NCI-H1092 (cell line): ENCODE measurements around the gene AWAT2.

Source experiments
- DNase-seq: peaks from one replicate; lab custom pipeline; 2025; lab: John Stamatoyannopoulos, UW

AWAT2 gene

GRCh38 chrX:70049925-70050324, at the start of gene AWAT2:
Gene AWAT2, minus strand, starts transcription at chrX:70049938. Its CDS starts 6 bp downstream, at chrX:70049932.
- no peak for DNase-seq

DNA sequence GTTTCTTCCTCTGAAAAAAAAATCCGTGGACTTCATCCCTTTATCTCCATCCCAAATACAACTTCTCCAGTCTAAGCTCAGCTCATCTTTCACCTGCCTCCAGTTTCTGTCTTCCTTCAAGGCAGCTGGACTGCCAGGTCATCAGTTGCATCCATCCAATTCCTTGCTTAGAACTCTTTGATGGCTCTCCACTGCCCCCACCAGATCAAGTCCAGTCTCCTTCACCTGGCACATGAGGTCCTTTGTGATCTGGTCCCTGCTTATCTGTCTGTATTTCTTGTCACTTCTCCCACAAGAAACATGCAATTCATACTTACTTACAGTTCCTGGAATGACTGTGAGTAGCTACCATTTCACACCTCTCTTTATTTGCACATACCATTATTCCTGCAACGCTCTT, 46.3 kb upstream of the AWAT2 start:
- no peak for DNase-seq

GRCh38 chrX:70092247-70092646, 42.5 kb upstream of the AWAT2 start:
- no peak for DNase-seq

DNA sequence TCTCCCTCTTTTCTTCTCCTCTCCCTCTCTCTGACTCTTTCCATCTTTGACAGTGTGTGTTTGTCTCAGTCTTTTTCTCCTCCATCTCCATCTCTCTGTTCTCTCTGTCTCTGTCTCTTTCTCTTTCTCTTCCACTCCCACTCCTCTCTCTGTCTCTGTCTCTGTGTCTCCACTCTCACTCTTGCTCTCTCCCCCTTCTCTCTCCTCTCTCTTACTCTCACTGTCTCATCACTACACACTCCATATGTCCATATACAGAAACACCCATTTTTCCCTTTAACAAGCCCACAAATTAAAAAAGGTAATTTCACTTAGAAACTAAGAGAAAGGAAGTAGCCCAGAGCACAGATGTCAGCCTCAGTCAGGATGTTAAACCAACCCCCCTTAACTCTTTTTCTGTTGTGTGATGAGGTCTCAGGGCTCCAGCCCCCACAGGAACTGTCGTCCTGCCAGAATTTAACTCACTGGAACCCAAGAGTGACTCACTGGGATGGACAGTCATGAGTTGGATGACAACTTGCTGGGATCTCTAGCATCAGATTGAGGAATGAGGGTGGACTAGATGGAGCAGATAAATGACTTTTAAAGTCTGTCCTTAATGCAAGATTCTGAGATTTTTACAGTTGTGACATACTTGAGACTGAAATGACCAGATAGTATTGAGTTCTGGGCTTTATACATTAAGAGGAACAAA, 40.0 kb upstream of the AWAT2 start:
- no peak for DNase-seq

GRCh38 chrX:70088751-70089150, 39.0 kb upstream of the AWAT2 start:
- no peak for DNase-seq

GRCh38 chrX:70087857-70088630, 38.3 kb upstream of the AWAT2 start:
- no peak for DNase-seq

DNA sequence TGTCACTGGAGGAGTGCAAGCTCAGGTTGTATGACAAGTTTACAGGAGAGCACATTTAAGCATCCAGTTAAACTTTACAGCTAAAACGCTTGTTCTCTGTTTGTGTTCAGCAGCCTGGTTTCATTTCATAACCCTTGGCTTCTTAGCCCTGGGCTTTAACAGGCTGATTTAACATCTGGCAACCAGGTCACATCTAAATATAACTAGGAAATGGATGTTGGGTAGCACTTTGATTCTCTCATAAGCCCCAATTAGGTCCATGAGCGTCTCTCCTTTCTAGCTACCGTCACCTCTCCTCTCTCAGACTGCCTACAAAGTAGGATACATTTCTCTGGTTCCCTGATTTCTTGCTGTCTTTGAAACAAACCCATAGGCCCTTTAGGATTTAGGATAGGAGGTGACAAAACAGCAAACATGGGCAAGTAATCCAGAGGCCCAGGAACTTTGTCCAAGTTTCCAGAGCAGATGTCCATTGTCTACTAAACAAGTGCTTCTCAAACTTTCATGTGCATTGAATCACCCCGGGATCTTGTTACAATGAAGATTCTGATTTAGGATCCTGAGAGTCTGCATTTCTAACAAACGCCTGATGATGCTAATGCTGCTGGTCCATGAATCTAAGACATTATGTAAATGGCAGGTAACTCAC, 35.0 kb upstream of the AWAT2 start:
- no peak for DNase-seq

DNA sequence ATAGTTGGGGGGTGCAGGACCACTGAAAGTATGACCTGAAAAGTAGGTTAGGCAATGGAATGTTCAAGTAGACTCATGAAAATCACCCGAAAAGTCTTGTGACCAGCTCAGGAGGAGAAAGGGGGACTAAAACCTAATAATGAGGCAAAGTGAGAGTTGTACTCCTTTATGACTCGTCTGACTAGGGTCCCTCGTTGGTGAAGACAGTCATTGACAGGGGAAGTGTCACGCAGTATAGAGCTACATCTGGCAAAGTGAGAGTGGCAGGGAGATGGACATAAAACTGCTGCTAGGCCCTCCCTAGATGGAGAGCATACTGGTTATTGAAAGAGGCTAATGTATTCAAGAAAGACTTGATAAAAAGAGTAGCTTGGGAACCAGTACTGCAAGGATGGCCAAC, 33.0 kb upstream of the AWAT2 start:
- no peak for DNase-seq

- no peak for DNase-seq
These were observed 30.1 kb upstream of the AWAT2 start for GRCh38 chrX:70079870-70080269.

GRCh38 chrX:70079297-70079696, 29.6 kb upstream of the AWAT2 start:
- no peak for DNase-seq

DNA sequence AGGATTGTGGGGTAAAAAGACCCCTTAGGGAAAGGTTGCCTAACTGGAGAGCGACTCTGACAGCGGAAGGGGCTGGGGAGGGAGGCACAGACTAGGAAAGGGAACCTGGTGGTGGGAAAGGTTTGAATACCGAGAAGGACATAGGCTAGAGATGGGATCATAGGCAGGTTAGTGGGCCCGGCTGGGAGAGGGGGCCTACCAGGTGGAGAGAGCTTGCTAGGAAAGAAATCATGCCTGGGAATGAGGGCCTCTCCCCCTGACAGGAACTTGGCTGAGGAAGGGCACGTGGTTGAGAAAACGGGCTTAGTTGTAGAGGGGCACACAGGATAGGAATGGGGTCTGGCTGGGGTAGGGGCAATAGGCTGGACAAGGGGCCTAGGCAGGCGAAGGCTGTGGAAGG, 16.9 kb upstream of the AWAT2 start:
- no peak for DNase-seq

DNA sequence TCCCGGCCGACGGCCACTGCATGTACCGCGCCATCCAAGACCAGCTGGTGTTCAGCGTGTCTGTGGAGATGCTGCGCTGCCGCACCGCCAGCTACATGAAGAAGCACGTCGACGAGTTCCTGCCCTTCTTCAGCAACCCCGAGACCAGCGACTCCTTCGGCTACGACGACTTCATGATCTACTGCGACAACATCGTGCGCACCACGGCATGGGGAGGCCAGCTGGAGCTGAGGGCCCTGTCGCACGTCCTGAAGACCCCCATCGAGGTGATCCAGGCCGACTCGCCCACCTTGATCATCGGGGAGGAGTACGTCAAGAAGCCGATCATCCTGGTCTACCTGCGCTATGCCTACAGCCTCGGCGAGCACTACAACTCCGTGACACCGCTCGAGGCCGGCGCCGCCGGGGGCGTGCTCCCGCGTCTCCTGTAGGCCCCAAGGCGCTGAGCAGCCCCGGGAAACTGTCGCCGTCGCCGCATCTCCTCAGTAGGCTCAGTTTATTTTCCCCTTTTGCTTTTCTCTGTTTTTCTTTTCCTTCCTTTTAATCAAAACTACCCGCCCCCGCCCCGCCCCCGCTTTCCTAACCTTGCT, 13.3 kb upstream of the AWAT2 start:
- no peak for DNase-seq

DNA sequence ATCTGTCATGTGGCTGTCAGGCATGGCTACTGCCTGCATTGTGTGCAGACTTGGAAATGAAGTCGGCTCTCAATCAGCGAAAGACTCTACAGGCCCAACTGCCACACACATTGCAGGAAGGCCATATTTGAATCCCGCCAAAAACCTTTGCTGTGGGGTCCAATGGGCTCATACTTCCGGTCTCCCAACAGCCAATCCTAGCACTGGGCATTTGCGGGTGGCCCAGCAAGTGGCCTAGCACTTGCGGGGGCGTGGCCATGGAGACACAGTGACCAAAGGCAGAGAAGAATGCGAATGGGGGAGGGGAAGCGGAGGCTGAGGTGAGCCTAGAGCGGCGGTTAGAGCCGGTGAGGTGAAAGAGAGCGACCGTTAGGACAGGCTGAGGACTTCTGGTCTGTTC, 12.3 kb upstream of the AWAT2 start, which contains the start of gene OTUD6A:
Gene OTUD6A (plus strand): TSS at position 382 of the 400 bp plus-strand sequence. CDS start 68 bp downstream, outside the sequence.
- no peak for DNase-seq

DNA sequence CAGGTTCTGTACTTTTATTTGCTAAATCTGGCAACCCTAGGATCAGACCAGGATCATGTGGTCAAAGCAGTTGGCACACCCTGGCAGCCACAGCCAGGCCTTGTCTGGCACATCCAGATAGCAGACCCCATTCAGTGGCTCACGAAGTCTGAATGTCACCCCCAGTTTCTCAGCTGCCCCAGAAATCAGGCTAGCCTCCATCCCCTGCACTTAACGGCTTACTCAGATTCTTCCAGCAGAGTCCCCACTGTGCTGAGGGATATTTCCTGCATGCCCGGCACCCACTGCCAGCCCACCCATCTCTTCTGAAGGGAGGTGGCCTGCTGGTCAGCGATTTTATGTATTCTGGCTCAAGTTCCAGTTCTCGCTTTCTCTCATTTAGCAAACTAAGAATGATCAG, 4.7 kb upstream of the AWAT2 start:
- no peak for DNase-seq

GRCh38 chrX:70052895-70053615, 3.3 kb upstream of the AWAT2 start:
- DNase-seq = no peak

DNA sequence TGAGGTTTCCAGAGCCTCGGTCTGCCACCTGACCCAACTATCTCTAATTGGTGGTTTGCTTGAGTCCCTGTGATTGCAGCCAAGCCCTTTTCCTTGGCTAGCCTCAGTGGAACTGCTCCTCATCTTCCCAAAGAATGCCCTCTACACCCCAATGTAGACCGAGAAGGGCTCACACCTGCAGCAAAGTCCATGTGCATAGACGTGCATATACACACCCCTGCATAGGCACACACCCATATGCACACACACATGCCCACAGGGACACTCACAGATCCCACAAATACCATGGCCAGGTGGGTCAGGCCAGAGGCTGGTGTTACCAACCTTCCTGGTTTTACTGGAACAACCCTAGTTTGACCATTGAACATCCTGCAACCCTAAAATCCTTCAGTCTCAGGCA, 332 bp downstream of the AWAT2 start:
- DNase-seq = no peak

- DNase-seq = no peak
These were observed 2.8 kb downstream of the AWAT2 start for GRCh38 chrX:70046978-70047377.

GRCh38 chrX:70044541-70045245, 5.0 kb downstream of the AWAT2 start:
- DNase-seq = no peak

GRCh38 chrX:70043685-70044084, 6.1 kb downstream of the AWAT2 start:
- no peak for DNase-seq

DNA sequence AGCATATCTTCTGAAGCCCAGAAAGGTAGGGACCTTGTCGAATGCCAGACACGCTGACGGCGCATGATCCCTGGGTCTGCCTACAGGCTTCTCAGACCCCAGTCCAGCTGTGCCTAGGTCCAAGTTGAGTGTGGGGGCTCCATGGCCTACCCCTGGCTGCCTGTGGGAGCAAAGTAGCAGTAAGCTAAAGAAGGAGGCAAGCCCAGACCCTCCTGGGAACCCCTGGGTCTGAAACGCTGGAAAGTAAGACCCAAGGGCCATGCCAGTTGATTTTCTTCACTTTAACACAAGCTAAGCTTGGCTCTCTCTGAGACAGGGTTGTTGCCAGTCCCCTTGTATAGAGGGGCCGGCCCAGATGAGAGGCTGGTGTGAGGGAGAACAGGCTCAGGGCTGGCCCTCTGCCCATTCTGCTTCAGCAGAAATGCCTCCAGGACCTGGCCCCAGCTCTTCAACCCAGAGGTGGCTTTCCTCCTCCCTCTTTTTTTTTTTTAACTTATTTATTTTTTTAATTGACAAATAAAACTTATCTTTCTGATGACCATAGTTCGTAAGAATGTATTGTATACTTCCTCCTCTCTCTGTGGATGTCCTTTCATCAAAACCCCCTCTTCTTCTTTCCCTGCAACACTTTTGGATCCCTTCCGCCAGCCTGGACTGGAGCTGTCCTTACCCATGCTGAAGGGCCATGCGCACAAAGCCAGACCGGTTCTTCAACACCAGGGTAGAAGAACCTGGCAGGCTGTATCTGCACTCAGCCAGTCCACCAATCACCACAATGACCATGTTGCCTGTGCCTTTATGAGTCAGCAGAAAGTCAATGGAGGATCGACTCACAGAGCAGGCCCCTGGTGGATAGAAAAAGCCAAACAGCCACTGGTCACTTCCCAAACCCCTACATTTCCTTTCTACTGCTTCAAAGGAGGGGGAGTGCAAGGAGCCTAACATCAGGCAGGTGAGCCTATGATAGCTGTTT, 7.1 kb downstream of the AWAT2 start:
- DNase-seq = no peak
